HEK293T (cell line): Measurements from ENCODE around the gene GFPT2.

Experiments used
- ARNT ChIP-seq: fragments of 450-650 bp; IDR thresholded peaks from 2 replicates; pipeline ENCODE4 v1.6.1; 2017; ENCODE audit warnings: mild to moderate bottlenecking
- BHLHE40 ChIP-seq: fragments of 450-650 bp; IDR thresholded peaks from 2 replicates; pipeline ENCODE4 v1.6.1; 2016; ENCODE audit warnings: mild to moderate bottlenecking, moderate library complexity, borderline replicate concordance
- ELF4 ChIP-seq: fragments of 450-650 bp; IDR thresholded peaks from 2 replicates; pipeline ENCODE4 v1.6.1; 2017; ENCODE audit warnings: antibody characterized with exemption
- FOXA1 ChIP-seq: fragments of 450-650 bp; IDR thresholded peaks from 2 replicates; pipeline ENCODE4 v1.6.1; 2016; ENCODE audit warnings: mild to moderate bottlenecking
- FOXK2 ChIP-seq: fragments of 450-650 bp; IDR thresholded peaks from 2 replicates; pipeline ENCODE4 v1.6.1; 2016; ENCODE audit warnings: mild to moderate bottlenecking
- FOXM1 ChIP-seq: fragments of 450-650 bp; IDR thresholded peaks from 2 replicates; pipeline ENCODE4 v1.6.1; 2017; ENCODE audit warnings: mild to moderate bottlenecking, borderline replicate concordance
- HDGF ChIP-seq: fragments of 450-650 bp; IDR thresholded peaks from 2 replicates; pipeline ENCODE4 v1.6.1; 2017; ENCODE audit warnings: antibody characterized with exemption, borderline replicate concordance
- LEF1 ChIP-seq: fragments of 450-650 bp; IDR thresholded peaks from 2 replicates; pipeline ENCODE4 v1.6.1; 2017; ENCODE audit warnings: mild to moderate bottlenecking, borderline replicate concordance
- NFRKB ChIP-seq: fragments of 450-650 bp; IDR thresholded peaks from 2 replicates; pipeline ENCODE4 v1.6.1; 2016; ENCODE audit warnings: mild to moderate bottlenecking, moderate library complexity
- SP1 ChIP-seq: fragments of 450-650 bp; IDR thresholded peaks from 2 replicates; pipeline ENCODE4 v1.6.1; 2017
- SUZ12 ChIP-seq: fragments of 450-650 bp; IDR thresholded peaks from 2 replicates; pipeline ENCODE4 v1.6.1; 2016; ENCODE audit warnings: mild to moderate bottlenecking
- TARDBP ChIP-seq: fragments of 450-650 bp; IDR thresholded peaks from 2 replicates; pipeline ENCODE4 v1.6.1; 2016
- ZNF384 ChIP-seq: fragments of 450-650 bp; IDR thresholded peaks from 2 replicates; pipeline ENCODE4 v1.6.1; 2016
- TF ChIP-seq, protein P1 (sequence below): fragments of 450-650 bp; IDR thresholded peaks from 2 replicates; pipeline ENCODE4 v1.6.1; 2016

DNA sequence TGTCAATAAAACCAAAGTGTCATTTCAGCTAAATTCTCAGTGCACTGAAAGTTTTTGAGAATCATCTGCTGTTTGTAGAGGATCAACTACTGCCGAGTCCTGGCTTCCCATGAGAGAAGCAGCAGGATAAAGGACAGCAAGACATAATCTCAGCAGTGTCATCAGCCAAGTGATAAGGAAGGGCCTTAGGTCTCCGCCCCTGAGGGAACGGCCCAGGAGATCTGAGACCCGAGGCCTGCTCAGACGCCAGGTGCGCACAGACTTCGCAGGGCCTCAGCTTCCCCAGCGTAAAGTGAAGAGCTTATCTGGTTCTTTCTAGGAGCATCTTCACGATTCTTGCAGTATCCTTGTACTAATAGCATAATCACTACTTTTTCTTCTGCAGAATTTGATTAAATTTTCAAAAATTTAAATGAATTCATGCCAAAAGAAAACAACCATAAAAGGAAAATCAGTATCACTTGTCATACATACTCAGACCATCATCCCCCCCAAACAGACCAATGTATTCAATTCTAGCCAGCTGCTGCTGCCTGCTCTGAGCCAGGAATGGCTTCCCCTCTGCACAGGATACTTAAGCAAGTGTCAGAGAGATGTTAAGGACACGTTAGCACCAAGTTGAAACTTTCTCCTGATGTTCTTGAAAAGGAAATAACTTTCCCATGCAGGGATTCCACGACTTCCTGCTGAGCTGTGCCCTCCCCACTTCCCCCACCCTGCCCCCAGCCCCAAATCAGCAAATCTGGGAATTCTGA, 2.2 kb downstream of the GFPT2 start:
- no peak for TF ChIP-seq SP1
- TF ChIP-seq FOXM1: no peak
- TF ChIP-seq ARNT: no peak
- TF ChIP-seq ZNF384: no peak
- TF ChIP-seq ELF4: no peak
- no peak for TF ChIP-seq TARDBP
- TF ChIP-seq FOXA1: no peak
- TF ChIP-seq NFRKB: no peak
- no peak for TF ChIP-seq LEF1
- TF ChIP-seq HDGF: no peak
- TF ChIP-seq SUZ12: no peak
- TF ChIP-seq, protein P1, sequence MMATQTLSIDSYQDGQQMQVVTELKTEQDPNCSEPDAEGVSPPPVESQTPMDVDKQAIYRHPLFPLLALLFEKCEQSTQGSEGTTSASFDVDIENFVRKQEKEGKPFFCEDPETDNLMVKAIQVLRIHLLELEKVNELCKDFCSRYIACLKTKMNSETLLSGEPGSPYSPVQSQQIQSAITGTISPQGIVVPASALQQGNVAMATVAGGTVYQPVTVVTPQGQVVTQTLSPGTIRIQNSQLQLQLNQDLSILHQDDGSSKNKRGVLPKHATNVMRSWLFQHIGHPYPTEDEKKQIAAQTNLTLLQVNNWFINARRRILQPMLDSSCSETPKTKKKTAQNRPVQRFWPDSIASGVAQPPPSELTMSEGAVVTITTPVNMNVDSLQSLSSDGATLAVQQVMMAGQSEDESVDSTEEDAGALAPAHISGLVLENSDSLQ: no peak
- no peak for TF ChIP-seq BHLHE40
- TF ChIP-seq FOXK2: no peak
